ENCODE results near the gene TMEM168. TPM values are rescaled to one million over a fixed set of nuclear protein-coding genes. Genes with fewer than 3 reads are reported as not detected.
A peak's percentile ranks its signal among the peaks of the same experiment; 100 is the strongest.

TMEM168 gene
- total RNA-seq, 1 experiment from 2014 or later, result 13.9 TPM

GRCh38 chr7:112791465-112792168, 1.4 kb upstream of the TMEM168 start:
- Histone ChIP-seq H2BK12ac (ENCODE audit: insufficient read length, low read depth, low read length) (no peak overlapping the region), H4K20me1 (ENCODE audit: control insufficient read depth, insufficient read depth, insufficient read length) (no peaks in the 10 kb centered on the region), H3K4me1 (ENCODE audit: insufficient read depth, low read length) (no peaks in the 10 kb centered on the region), H3K79me2 (ENCODE audit: insufficient read depth, low read length) (no peaks in the 10 kb centered on the region), H3K14ac (ENCODE audit: insufficient read depth, low read length) (no peak overlapping the region), H2BK5ac (ENCODE audit: insufficient read length, low read length) (no peak overlapping the region), H3K27ac (ENCODE audit: insufficient read length, low read depth, low read length) (no peak overlapping the region), H3K9me3 (ENCODE audit: control insufficient read depth, low read depth, low read length) (no peaks in the 10 kb centered on the region), H3K18ac (ENCODE audit: insufficient read length, low read depth, low read length) (no peak overlapping the region), H4K8ac (replicated peaks; ENCODE audit: insufficient read length, low read depth, low read length) (no peak overlapping the region), H4K5ac (ENCODE audit: insufficient read length, low read depth, low read length) (no peak overlapping the region), H3K56ac (ENCODE audit: insufficient read length, low read depth, low read length) (no peak overlapping the region), H2BK20ac (ENCODE audit: low read depth, low read length, poor library complexity, severe bottlenecking) (no peak overlapping the region), H2AK5ac (ENCODE audit: insufficient read length, low read length) (no peak overlapping the region), H4K91ac (ENCODE audit: insufficient read length, low read depth, low read length) (no peak overlapping the region), H3K23ac (ENCODE audit: insufficient read length, low read depth, low read length) (no peak overlapping the region), H3K4me2 (ENCODE audit: insufficient read depth, insufficient read length, low read length) (no peak overlapping the region), H3K27me3 (ENCODE audit: insufficient read depth, low read length) (no peaks in the 10 kb centered on the region), H3K4ac (ENCODE audit: low read depth, low read length) (no peak overlapping the region), H2AFZ (ENCODE audit: low read length) (no peak overlapping the region), H2BK15ac (ENCODE audit: low read depth, low read length) (no peak overlapping the region), H3K9ac (ENCODE audit: extremely low read depth, insufficient read length, low read length) (no peak overlapping the region), H2BK120ac (ENCODE audit: low read depth, low read length, poor library complexity, severe bottlenecking) (no peak overlapping the region), H3K23me2 (ENCODE audit: insufficient read length, low read depth, low read length, poor library complexity, severe bottlenecking) (peaks cover 8% of the 10 kb centered on the region), H3K79me1 (ENCODE audit: insufficient read depth, low read depth, low read length, poor library complexity, severe bottlenecking) (peaks cover 6% of the 10 kb centered on the region), H3T11ph (ENCODE audit: low read length) (no peak overlapping the region)
- no CpG with 5 or more reads among the region's 15 CpGs for WGBS (ENCODE audit: extremely low coverage, insufficient read length, low lambda C conversion rate)
- H3K27ac Mint-ChIP-seq, result no peak overlapping the region
- H3K36me3 Mint-ChIP-seq (ENCODE audit: insufficient read depth in 1 of 3, low read depth in 3 of 3), result peaks cover 0 to 5% (median 2%) of the 10 kb centered on the region in 3 experiments; a peak in 5 of 7 replicates
- peaks cover 2 to 3% of the 10 kb centered on the region in 2 experiments; a peak in 1 of 5 replicates for H3K9me3 Mint-ChIP-seq
- H3K4me3 Mint-ChIP-seq, result peak overlapping the region in 1 of 2 experiments; percentile 43; a peak in 1 of 5 replicates
- no peak for TF ChIP-seq CTCF (conservative IDR thresholded peaks at IDR 0.05)
- no peak for DNase-seq
- H3K27me3 Mint-ChIP-seq (ENCODE audit: low read depth), result no peaks in the 10 kb centered on the region
- peaks cover 23 to 26% of the 10 kb centered on the region in 2 experiments for H3K4me1 Mint-ChIP-seq
